Neural progenitor cell (in vitro differentiated cells): ENCODE results near the gene KRTAP5-6.

Experiments
- EZH2 ChIP-seq: fragments of 200-600 bp; sonication (generic); IDR thresholded peaks from 2 replicates; pipeline ENCODE4 v1.6.1; 2017; ENCODE audit warnings: antibody characterized with exemption, mild to moderate bottlenecking, moderate library complexity
- TF ChIP-seq, protein P1 (sequence below): fragments of 200-600 bp; sonication (generic); IDR thresholded peaks from 2 replicates; pipeline ENCODE4 v1.5.1; 2017; ENCODE audit warnings: antibody characterized with exemption, mild to moderate bottlenecking

DNA sequence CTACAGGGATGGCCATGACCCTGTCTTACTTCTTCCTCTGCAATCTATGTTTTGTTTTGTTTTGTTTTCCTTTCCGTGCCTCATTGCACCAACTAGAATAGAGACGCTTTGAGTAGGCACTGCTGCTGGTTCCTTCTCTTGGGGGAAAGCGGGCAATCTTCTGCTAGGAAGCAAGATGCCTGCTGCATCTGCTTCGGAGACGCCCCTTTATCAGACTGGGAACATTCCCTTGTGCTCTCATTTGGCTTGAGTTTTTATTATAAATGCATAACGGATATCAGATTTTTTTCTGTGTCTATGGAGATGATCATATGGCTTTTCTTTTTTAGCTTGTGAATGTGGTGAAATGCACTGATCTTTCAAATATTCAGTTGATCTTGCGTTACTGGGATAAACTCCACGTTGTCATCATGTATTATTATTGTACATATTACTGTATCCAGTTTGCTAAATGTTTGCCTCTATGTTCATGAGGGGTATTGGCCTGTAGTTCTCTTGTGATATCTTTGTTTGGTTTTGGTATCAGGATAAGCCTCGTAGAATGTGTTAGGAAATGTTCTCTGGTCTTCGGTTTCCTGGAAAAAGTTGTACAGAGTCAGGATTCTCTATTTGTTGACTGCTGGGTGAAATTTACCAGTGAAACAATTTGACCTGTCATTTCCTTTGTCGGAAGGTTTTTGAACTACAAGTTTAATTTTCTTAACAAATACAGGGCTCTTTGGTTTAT, 23.4 kb upstream of the KRTAP5-6 start:
- TF ChIP-seq, protein P1, sequence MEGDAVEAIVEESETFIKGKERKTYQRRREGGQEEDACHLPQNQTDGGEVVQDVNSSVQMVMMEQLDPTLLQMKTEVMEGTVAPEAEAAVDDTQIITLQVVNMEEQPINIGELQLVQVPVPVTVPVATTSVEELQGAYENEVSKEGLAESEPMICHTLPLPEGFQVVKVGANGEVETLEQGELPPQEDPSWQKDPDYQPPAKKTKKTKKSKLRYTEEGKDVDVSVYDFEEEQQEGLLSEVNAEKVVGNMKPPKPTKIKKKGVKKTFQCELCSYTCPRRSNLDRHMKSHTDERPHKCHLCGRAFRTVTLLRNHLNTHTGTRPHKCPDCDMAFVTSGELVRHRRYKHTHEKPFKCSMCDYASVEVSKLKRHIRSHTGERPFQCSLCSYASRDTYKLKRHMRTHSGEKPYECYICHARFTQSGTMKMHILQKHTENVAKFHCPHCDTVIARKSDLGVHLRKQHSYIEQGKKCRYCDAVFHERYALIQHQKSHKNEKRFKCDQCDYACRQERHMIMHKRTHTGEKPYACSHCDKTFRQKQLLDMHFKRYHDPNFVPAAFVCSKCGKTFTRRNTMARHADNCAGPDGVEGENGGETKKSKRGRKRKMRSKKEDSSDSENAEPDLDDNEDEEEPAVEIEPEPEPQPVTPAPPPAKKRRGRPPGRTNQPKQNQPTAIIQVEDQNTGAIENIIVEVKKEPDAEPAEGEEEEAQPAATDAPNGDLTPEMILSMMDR: no peak
- TF ChIP-seq EZH2: no peak
